Measurements from ENCODE around the gene MAPKAP1.

DNA sequence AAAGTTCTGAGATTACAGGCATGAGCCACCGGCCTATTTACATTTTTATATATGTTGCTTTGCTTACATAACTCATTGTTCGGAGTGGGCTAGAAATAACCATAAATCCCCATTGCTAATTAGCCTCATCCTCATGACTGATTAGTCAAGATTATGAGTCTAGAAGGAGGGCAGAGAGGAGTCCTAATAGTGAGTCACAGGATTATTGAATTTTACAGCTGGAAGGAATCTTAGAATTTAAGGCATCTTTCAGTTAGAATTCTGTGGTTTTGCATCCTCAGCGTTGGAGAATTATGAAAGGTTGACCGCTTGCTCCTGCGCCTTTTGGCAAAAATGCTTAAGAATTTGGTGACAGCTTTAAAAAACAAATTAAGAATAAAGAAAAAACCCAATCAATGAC, 37.6 kb upstream of the MAPKAP1 start:
- TF ChIP-seq ZNF384 (IDR thresholded peaks at IDR 0.05) (no peak), TARDBP (IDR thresholded peaks at IDR 0.05) (no peak), FOXA1 (IDR thresholded peaks at IDR 0.05) (no peak), BHLHE40 (IDR thresholded peaks at IDR 0.05; ENCODE audit: borderline replicate concordance) (no peak), SP1 (IDR thresholded peaks at IDR 0.05) (no peak)

All from HEK293T (cell line).